Karpas-422 (cell line): ENCODE results near the gene DUSP2. TPM values are rescaled to one million over a fixed set of nuclear protein-coding genes. Genes with fewer than 3 reads are reported as not detected.

Experiments
- DNase-seq: peaks from one replicate; pipeline ENCODE4 v3.0.0-alpha.2; 2015
- H2AFZ ChIP-seq: fragments of 200-600 bp; sonication (generic); 2 replicates; pipeline ENCODE4 v1.6.1; 2014; ENCODE audit warnings: antibody characterized with exemption, low read length, mixed read lengths
- H3K27ac ChIP-seq: fragments of 200-600 bp; sonication (generic); 2 replicates; pipeline ENCODE4 v1.5.1; 2014; ENCODE audit warnings: mild to moderate bottlenecking, low read length, moderate library complexity
- H3K27me3 ChIP-seq: fragments of 200-600 bp; sonication (generic); 2 replicates; pipeline ENCODE4 v1.6.1; 2014; ENCODE audit warnings: low read length, mixed read lengths
- H3K36me3 ChIP-seq: fragments of 200-600 bp; sonication (generic); 2 replicates; pipeline ENCODE4 v1.6.1; 2014; ENCODE audit warnings: low read length, mixed read lengths; ENCODE audit not compliant: insufficient read depth
- H3K4me1 ChIP-seq: fragments of 200-600 bp; sonication (generic); 2 replicates; pipeline ENCODE4 v1.6.1; 2014; ENCODE audit warnings: mild to moderate bottlenecking, low read length, mixed read lengths
- H3K4me2 ChIP-seq: fragments of 200-600 bp; sonication (generic); 2 replicates; pipeline ENCODE4 v1.6.1; 2014; ENCODE audit warnings: low read length, low read depth, mild to moderate bottlenecking; ENCODE audit not compliant: poor library complexity, severe bottlenecking
- H3K4me3 ChIP-seq: fragments of 200-600 bp; sonication (generic); 2 replicates; pipeline ENCODE4 v1.5.1; 2014; ENCODE audit warnings: mild to moderate bottlenecking, antibody characterized with exemption, low read length, mixed read lengths
- H3K79me2 ChIP-seq: fragments of 200-600 bp; sonication (generic); 2 replicates; pipeline ENCODE4 v1.6.1; 2014; ENCODE audit warnings: mild to moderate bottlenecking, low read length, mixed read lengths
- H3K9ac ChIP-seq: fragments of 200-600 bp; sonication (generic); 2 replicates; pipeline ENCODE4 v1.6.0; 2014; ENCODE audit warnings: low read length
- H3K9me2 ChIP-seq: fragments of 200-600 bp; sonication (generic), shearing (Covaris generic); replicated peaks from 2 replicates; pipeline ENCODE4 v1.6.0; 2014; ENCODE audit warnings: mild to moderate bottlenecking, low read length, moderate library complexity; ENCODE audit not compliant: insufficient read depth
- H3K9me3 ChIP-seq: fragments of 300-700, 200-600 bp; sonication (generic); 2 replicates; pipeline ENCODE4 v1.6.1; 2014; ENCODE audit warnings: low read length, mixed read lengths
- H4K20me1 ChIP-seq: fragments of 200-600 bp; sonication (generic); 2 replicates; pipeline ENCODE4 v1.6.1; 2014; ENCODE audit warnings: mild to moderate bottlenecking, antibody characterized with exemption, low read length, low read depth; ENCODE audit not compliant: insufficient read depth
- total RNA-seq: library from RNA; depleted of rRNA; stranded (reverse); fragments of >200 nt; shearing (Covaris generic); gene quantifications from 2 replicates; pipeline ENCODE4 v1.2.3, GENCODE V29; 2014; ENCODE audit warnings: low replicate concordance

The DUSP2 gene
- total RNA-seq, 1 experiment from 2014 or later, result 25.1 TPM

- Histone ChIP-seq H3K36me3 (no peaks in the 10 kb centered on the region), H3K4me3 (no peak overlapping the region), H3K9me2 (no peaks in the 10 kb centered on the region), H4K20me1 (0 out of 2 replicates have a peak, but pooled peaks cover 7% of the 10 kb centered on the region), H3K9ac (no peak overlapping the region), H3K9me3 (no peaks in the 10 kb centered on the region), H3K27ac (no peak overlapping the region), H3K4me1 (peaks cover 11% of the 10 kb centered on the region), H3K79me2 (no peaks in the 10 kb centered on the region), H2AFZ (no peak overlapping the region), H3K27me3 (no peaks in the 10 kb centered on the region), H3K4me2 (no peak overlapping the region)
- DNase-seq, result no peak
These were observed 26.4 kb downstream of the DUSP2 start for GRCh38 chr2:96118698-96119388.

- H3K9me2 ChIP-seq, result no peaks in the 10 kb centered on the region
These were observed 27.3 kb downstream of the DUSP2 start for GRCh38 chr2:96117701-96118588.

GRCh38 chr2:96116879-96117533 is 28.2 kb downstream of the DUSP2 start:
- H3K4me2 ChIP-seq, result peak overlapping the region; percentile 59
- H3K36me3 ChIP-seq, result no peaks in the 10 kb centered on the region
- H2AFZ ChIP-seq, result no peak overlapping the region
- H3K9me3 ChIP-seq, result no peaks in the 10 kb centered on the region
- peaks cover 11% of the 10 kb centered on the region for H3K4me1 ChIP-seq
- no peaks in the 10 kb centered on the region for H3K79me2 ChIP-seq
- H3K4me3 ChIP-seq, result peak overlapping the region; percentile 57; the same call in 1 of the 2 replicates
- H3K27me3 ChIP-seq, result no peaks in the 10 kb centered on the region
- peak overlapping the region; percentile 30; the same call in 1 of the 2 replicates for H3K9ac ChIP-seq
- DNase-seq, result peak; percentile 81
- H3K9me2 ChIP-seq, result no peaks in the 10 kb centered on the region
- H3K27ac ChIP-seq, result no peak overlapping the region
- 0 out of 2 replicates have a peak, but pooled peaks cover 7% of the 10 kb centered on the region for H4K20me1 ChIP-seq

More at GRCh38 chr2:96117701-96118588, 27.3 kb downstream of the DUSP2 start:
- H3K79me2 ChIP-seq, result no peaks in the 10 kb centered on the region
- no peak overlapping the region for H3K4me3 ChIP-seq
- no peaks in the 10 kb centered on the region for H3K27me3 ChIP-seq
- no peaks in the 10 kb centered on the region for H3K9me3 ChIP-seq
- no peak overlapping the region for H2AFZ ChIP-seq
- no peaks in the 10 kb centered on the region for H3K36me3 ChIP-seq
- no peak overlapping the region for H3K9ac ChIP-seq
- DNase-seq, result peak; percentile 66
- H3K27ac ChIP-seq, result no peak overlapping the region
- no peak overlapping the region for H3K4me2 ChIP-seq
- 0 out of 2 replicates have a peak, but pooled peaks cover 7% of the 10 kb centered on the region for H4K20me1 ChIP-seq
- H3K4me1 ChIP-seq, result peaks cover 11% of the 10 kb centered on the region

GRCh38 chr2:96116424-96116878 is 28.8 kb downstream of the DUSP2 start, which contains the start of gene ADRA2B:
Gene ADRA2B (minus strand): TSS chr2:96116571. CDS start chr2:96116149, 422 bp downstream.
- DNase-seq, result peak; percentile 66

GRCh38 chr2:96115631-96116423 is 29.4 kb downstream of the DUSP2 start:
- Histone ChIP-seq H4K20me1 (0 out of 2 replicates have a peak, but pooled peaks cover 7% of the 10 kb centered on the region), H3K9ac (no peak overlapping the region), H3K9me2 (no peaks in the 10 kb centered on the region), H3K79me2 (no peaks in the 10 kb centered on the region), H3K4me2 (no peak overlapping the region), H3K27ac (no peak overlapping the region), H3K36me3 (no peaks in the 10 kb centered on the region), H2AFZ (no peak overlapping the region), H3K9me3 (no peaks in the 10 kb centered on the region), H3K27me3 (no peaks in the 10 kb centered on the region), H3K4me1 (peaks cover 11% of the 10 kb centered on the region), H3K4me3 (no peak overlapping the region)
- DNase-seq, result no peak

More at GRCh38 chr2:96116424-96116878, 28.8 kb downstream of the DUSP2 start, which contains the start of gene ADRA2B:
- H3K27me3 ChIP-seq, result no peaks in the 10 kb centered on the region
- 0 out of 2 replicates have a peak, but pooled peaks cover 7% of the 10 kb centered on the region for H4K20me1 ChIP-seq
- no peaks in the 10 kb centered on the region for H3K9me2 ChIP-seq
- H3K36me3 ChIP-seq, result no peaks in the 10 kb centered on the region
- no peak within 1 kb of the TSS for H2AFZ ChIP-seq
- no peak within 1 kb of the TSS for H3K27ac ChIP-seq
- H3K9me3 ChIP-seq, result no peaks in the 10 kb centered on the region
- H3K79me2 ChIP-seq, result no peaks in the 10 kb centered on the region
- peak within 1 kb of the TSS; percentile 59 for H3K4me2 ChIP-seq
- peak within 1 kb of the TSS; percentile 30; the same call in 1 of the 2 replicates for H3K9ac ChIP-seq
- H3K4me3 ChIP-seq, result peak within 1 kb of the TSS; percentile 57; the same call in 1 of the 2 replicates
- peaks cover 11% of the 10 kb centered on the region for H3K4me1 ChIP-seq

- Histone ChIP-seq H3K36me3 (no peaks in the 10 kb centered on the region), H3K27me3 (no peaks in the 10 kb centered on the region), H3K9me2 (no peaks in the 10 kb centered on the region), H3K27ac (no peak overlapping the region), H3K79me2 (no peaks in the 10 kb centered on the region), H2AFZ (no peak overlapping the region), H3K4me3 (no peak overlapping the region), H3K4me1 (peaks cover 11% of the 10 kb centered on the region), H3K4me2 (no peak overlapping the region), H3K9ac (no peak overlapping the region), H3K9me3 (no peaks in the 10 kb centered on the region), H4K20me1 (0 out of 2 replicates have a peak, but pooled peaks cover 7% of the 10 kb centered on the region)
- no peak for DNase-seq
These were observed 30.2 kb downstream of the DUSP2 start for GRCh38 chr2:96114903-96115581.

- Histone ChIP-seq H3K79me2 (no peaks in the 10 kb centered on the region), H3K4me3 (no peak overlapping the region), H2AFZ (no peak overlapping the region), H3K4me2 (no peak overlapping the region), H3K4me1 (peaks cover 11% of the 10 kb centered on the region), H3K9me2 (no peaks in the 10 kb centered on the region), H3K36me3 (no peaks in the 10 kb centered on the region), H4K20me1 (0 out of 2 replicates have a peak, but pooled peaks cover 7% of the 10 kb centered on the region), H3K27ac (no peak overlapping the region), H3K27me3 (no peaks in the 10 kb centered on the region), H3K9me3 (no peaks in the 10 kb centered on the region), H3K9ac (no peak overlapping the region)
- no peak for DNase-seq
These were observed 30.7 kb downstream of the DUSP2 start for GRCh38 chr2:96114546-96114902.
